HG02884 (cell line): ENCODE measurements around the gene LARGE1.

ENCODE experiments used
- ATAC-seq: cut with Tn5 transposase; IDR thresholded peaks from one replicate; pipeline ENCODE4 v1.9.1; 2021; ENCODE audit warnings: mild to moderate bottlenecking, moderate library complexity; ENCODE audit not compliant: unreplicated experiment

The LARGE1 gene

DNA sequence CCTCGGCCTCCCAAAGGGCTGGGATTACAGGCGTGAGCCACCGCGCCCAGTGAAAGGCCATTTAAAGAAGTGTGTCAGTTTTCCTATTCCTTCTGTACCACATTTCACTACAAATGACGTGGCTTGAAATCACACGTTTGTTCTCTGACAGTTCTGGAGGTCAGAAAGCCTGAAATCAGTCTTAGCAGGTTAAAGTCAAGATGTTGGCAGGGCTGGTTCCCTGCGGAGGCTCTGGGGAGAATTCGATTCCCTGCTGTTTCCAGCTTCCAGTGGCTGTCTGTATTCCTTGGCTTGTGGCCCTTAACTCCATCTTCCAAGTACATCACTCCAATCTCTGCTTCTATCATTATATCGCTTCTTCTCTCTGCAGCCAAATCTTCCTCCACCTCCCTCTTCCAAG, 383.2 kb downstream of the LARGE1 start:
- no peak for ATAC-seq

DNA sequence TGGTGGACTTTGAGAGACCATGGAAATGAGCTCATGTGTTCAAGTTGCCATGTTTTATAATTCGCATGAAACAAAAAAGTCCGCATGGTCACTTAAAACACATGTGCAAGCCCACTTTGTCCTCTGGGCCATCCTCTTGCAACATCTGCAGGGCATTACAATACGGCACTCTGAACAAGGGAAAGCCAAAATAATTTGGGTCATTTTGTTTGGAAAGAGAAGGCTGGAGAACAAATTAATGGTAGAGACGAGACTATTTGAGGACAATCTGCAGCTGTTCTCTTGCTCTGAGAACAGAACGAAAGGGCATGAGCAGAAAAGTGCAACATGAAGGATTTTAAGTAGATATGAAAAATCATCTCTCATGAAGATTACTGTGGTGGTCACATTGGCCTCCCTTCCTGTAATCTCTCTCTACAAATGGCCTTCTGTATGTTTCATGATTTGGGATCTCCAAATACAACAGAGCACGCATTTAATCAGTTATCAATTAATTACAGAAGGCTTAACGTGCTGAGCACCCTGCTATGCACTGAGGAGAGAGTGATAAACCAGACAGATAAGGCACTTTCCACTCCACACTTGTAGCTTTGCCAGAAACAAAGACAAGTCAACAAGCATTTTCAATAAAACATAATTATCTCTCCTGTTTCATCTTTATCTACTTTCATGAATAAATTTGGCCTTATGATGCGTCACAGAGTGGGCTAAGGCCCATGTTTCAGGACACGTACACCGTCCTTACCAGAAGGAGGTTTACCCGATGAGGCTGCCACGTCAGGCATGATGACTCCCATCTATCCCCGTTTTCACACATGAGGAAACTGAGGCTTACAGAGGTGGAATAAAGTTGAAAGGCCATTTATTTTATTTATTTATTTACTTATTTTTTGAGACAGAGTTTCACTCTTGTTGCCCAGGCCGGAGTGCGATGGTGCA, 384.1 kb downstream of the LARGE1 start:
- no peak for ATAC-seq

DNA sequence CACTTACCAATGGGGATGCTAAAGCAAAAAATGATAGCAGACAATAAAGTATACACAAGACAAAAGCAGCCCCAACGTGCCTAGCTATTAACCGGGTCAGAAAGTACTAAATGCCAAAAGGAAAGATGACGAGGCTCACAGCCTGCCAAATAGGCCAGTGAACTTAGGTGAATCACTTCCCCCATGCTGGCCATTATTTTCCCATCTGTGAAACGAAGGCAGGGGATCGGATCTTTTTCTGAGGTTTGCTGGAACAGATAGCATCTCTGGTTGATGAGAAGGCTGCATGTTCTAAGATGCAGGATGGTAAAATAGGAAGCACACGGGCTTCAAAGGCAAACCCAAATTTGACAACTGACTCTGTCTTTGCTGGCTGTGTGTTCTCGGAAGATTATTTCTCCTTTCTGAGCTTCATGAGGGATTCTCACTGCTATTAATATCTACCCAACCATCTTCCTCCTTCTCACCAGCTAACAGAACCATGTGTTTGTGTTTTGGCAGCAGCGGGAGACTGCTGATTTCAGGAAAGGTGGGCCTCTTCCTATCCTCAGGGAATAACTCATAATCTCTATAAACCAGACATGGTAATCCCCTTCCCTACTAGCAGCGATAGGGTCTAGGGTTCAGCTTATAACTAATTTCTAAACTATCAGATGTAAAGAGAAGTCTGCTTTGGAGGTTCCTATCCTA, 390.7 kb downstream of the LARGE1 start:
- ATAC-seq = no peak

DNA sequence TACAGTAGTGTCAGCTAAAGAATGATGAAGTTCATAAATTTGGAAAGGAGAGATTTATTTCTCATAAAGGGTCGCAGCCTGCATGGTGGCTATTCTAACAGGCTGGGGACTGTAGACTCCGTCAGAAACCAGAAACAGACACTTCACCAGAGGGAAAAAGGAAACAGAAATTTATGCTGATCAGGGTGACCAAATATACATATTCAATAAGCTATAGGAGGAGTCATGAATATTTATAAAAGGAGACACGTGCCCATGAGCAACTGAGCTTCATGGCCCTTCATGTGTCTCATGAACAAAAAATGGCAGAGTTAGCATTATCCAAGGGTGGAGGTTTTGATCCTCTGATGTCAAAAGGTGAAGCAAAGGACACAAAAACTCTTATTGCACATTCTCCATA, 392.1 kb downstream of the LARGE1 start:
- no peak for ATAC-seq

DNA sequence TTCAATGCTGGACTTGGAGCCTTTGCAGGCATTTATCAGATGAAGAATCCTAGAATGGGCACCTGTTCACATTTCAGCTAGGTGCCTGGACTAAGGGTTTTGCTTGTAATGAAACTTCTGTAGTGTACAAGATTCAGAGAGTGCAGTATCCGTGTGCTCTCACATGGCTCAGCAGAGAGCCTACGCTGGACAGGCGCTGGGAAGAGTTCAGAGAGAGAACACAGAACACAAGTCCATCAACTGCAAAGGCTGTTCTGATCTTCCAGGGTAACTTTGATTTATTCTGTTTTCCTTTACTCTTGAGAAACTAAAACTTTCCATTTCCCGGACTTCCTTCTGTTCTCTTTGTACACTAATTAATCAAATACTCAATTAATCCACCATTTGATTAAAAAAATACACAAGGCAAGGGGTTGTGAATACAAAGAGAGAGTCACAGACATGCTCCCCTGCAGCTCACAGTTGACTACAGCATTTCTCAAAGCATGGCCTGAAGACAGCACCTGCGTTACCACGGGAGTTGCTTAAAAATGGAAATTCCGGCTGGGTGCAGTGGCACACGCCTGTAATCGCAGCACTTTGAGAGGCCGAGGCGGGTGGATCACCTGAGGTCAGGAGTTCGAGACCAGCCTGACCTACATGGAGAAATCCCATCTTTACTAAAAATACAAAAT, 393.7 kb downstream of the LARGE1 start:
- no peak for ATAC-seq

DNA sequence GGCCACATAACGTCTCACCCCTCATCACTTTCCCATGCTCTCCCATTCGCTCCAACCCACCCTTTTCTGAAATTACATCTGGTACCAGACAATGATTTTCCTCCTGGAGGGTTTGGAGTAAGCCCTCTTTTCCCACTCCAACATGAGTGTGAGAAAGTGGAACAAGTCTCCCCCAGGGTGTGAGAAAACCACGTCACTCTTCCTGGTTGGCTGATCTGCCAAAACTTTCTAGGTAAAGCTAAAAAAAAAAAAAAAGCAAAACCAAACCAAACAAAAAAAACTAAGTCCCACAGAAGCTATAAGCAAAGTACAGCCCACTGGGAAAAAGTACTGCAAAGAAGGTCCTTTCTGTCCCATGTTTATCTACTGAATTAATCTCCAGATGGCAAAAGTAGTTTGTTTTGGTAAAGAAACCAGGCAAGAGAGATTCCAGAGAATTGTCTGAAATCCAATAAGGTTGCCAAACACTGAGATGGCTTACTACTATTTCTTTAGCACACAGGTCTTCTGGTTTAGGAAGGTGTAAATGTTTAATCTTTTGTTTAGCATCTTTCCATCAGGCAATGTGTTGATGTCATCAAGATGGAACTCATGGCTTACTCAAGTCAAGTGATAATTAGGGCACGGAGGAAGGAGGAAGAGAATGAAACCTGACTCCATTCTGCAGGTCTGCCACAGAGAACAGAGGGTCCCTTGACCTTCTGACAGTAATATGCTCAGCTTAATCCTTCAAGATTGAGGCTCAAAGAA, 395.6 kb downstream of the LARGE1 start:
- no peak for ATAC-seq

DNA sequence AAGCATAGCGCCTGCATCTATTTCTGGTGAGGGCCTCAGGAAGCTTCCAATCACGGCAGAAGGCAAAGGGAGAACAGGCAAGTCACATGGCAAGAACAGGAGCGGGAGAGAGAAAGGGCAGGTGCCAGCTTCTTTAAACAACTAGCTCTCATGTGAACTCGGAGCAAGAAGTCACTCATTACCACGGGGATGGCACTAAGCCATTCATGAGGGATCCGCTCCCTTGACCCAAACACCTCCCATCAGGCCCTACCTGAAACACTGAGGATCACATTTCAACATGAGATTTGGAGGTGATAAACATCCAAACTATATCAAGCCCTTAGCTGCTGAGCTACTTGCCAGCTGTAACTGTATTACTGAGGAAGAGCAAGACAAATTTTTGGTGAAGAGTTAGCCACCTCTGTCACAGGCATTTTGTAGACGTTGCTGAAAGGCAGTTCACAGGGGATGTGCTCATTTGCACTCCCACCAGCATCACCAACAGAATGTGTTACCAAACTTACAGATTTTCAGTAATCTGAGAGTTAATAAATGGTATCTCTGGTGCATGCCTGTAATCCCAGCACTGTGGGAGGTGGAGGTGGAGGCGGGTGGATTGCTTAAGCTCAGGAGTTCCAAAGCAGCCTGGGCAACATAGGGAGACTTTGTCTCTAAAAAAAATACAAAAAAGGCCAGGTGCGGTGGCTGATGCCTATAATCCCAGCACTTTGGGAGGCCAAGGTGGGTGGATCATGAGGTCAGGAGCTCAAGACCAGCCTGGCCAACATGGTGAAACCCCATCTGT, 398.2 kb downstream of the LARGE1 start:
- ATAC-seq = no peak

DNA sequence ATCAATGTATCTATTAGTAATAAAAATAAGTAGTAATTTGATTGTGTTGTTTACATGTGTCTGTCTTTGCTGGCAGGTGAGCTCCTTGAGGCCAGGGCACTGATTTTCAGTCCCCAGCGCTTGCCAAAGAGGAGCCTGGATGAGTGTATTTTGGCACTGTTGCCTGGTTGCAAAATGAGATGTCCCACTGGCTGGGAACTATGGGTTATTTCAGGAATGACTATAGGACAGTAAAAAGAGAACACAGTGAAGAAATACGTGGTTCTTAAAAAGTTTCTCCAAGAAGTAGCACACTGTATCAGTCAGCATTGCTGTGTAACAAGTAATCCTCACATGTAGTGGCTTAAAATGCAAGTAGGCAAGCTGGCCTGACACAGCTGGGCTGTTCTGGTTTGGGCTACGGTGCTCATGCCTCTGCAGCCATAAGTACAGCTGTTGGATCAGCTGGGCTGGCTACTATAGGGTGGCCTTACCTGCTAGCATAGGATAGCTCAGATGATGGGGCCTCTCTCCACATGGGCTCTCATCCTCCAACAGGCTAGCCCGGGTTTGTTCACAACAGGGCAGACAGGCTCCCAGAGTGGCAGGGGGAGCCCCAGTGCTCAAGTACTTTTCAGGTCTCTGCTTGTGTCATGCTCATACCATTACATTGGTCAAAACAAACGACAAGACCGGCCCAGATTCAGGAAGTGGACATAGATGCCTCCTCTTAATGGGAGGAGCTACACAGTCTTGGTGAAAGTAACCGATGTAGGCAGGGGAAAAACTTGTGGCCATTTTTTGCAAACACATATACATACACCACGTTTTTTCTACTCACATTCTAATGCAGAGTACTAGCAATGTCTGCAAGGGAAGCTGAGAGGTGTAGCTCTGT, 399.1 kb downstream of the LARGE1 start:
- ATAC-seq = no peak

DNA sequence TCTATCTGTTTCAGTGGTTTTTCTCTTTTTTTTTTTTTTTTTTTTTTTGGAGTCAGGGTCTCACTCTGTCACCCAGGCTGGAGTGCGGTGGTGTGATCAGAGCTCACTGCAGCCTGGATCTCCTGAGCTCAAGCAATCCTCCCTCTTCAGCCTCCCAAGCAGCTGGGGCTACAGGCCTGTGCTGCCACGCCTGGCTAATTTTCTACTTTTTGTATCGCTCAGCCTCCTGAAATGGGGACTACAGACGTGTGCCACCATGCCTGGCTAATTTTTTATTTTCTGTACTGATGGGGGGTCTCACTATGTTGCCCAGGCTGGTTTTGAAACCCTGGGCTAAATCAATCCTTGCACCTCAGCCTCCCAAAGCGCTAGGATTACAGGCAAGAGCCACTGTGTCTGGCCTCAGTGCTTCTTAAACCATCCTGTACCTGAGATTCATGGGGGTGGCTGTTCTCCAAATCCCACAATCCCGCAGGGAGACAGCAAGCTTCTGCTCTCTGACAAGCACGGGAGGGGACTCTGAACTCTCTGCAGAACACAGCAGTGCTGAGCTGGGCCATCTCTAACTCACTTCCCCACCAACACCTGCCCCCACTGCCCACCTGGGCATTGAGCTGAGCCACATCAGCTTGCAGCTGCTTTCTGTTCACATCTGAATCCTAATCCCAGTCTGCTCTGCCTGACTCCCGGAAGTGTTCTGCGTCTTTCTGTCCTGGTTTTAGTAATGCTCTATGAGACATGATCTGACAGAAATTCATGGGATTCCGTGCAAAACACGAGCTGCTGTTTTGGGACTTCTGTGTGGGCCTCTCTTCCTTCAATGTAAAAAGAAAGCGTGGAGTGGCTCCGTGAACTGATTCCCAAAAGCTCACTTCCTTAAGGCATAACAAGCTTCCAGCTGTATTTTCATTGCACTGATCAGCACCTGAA, 400.0 kb downstream of the LARGE1 start:
- ATAC-seq = no peak

DNA sequence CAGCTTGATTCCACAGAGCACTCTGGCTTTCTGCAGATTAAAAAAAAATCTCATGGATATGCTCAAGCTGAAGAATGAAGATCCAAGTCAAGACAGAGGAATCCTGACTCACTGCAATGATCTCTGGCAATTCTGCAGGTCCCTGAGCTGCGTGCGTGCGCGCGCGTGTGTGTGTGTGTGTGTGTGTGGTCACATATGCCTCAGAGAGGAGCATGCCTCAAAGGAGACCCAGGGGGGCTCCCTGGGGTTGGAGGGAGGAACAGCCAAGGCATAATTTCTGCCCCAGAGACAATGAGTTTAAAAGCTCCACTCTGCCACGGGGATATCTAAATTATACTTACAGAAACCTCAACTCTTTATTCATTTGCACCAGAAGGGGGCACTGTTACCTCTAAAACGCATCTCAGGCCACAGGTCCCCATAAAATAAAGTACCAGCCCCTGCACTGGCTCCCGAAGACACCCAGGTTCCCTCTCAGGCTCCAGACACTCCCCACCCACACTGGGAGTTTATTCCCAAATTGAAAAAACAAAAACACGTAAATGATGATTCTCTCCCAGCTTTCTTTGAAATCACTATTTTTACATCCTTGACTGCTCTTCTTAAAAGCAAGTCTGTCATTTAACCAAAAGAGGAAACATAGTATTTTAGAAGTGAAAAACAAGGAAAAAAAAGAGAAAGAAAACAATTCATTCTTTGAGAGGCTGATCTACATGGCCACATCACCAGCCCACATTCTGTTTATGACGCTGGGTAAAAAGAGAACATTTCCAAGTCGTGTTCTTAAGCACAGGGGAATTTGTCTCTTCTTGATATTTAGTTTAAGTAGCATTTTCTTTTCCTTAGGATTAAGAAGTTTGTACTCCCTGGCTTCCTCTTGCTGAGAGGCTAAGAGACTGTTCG, 401.0 kb downstream of the LARGE1 start:
- ATAC-seq = no peak

DNA sequence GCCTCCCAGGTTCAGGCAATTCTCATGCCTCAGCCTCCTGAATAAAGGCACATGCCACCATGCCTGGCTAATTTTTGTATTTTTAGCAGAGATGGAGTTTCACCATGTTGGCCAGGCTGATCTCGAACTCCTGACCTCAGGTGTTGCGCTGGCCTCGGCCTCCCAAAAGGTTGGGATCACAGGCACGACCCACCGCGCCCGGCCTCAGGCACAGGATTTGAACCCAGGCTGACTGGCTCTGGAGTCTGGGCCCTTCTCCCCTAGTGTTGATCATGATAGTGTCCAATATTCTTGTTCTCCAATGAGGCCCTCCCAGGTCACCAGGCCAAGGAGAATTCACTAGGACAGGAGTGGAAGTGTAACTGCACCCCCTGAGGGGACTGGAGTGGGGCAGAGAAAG, 401.9 kb downstream of the LARGE1 start:
- ATAC-seq = no peak

DNA sequence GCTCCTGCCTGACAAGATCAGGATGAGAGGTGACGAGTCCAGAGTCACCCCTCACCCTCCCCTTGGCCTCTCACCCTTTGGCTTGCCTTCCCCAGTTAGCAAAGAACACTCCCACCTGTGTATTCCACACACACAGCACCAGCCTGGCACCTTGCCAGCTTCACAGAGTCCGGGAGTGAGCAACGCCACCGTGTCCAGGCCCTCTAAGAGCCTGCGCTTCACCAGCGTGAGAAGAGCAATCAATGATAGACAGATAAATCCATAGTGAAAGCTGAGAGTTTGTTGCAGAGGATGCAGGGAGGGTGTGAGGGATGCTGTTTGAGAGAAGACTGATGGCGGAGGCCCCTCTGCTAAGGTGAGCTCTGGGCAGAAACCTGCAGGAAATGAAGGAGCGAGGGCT, 404.5 kb downstream of the LARGE1 start:
- no peak for ATAC-seq

DNA sequence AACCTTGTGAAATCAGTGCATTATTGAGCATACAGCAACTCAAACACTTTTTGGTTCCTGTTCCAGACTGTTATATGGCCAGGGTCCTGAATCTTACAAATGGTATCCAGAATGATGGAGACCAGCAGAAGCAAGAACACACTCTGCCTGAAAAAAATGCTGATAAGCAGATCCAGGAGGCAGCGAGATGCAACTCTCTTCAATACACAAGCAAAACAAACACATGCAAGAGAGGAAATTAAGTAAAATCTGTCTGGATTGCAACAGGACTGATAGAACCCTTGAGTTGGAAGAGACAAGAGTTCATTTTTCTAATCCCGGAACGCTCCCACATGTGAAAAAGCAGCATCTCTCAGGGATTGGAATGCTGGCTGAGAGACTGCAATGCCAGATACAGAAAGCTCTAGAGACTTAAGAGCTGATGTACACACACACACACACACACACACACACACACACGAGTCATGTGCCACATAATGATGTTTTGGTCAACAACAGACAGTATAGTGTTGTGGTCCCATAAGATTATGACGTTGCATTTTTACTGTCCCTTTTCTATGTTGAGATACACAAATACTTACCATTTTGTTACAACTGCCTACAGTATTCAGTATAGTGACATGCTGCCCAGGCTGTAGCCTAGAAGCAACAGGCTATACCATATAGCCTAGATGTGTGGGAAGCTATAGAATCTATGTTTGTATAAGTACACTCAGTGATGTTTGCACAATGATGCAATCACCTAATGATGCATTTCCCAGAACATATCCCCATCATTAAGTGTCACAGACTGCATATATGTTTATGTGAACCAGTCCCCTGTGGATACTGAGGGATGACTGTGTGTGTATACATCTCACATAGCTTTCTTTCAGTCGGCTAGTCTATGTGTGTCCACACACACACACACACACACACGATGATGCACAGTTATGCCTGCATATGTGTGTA, 406.6 kb downstream of the LARGE1 start:
- ATAC-seq = no peak

DNA sequence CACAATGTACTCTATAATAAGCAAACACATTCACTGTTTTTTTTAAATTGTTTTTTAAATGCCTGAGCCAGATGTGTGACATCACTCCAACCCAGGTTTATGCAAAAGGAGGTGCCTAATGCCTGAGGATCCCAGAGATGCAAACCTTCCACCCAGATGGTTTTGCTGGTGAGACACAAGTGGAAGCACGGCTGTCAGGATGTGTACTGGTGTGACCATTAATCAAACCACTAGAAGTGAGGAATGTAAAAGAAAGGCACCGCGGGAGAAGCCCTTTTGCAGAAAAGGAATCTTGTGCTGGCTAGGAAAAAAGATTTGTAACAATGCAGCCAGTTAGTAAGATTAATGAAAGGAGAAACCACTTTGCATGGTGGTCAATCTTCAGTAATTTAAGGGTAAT, 407.4 kb downstream of the LARGE1 start:
- ATAC-seq = no peak

DNA sequence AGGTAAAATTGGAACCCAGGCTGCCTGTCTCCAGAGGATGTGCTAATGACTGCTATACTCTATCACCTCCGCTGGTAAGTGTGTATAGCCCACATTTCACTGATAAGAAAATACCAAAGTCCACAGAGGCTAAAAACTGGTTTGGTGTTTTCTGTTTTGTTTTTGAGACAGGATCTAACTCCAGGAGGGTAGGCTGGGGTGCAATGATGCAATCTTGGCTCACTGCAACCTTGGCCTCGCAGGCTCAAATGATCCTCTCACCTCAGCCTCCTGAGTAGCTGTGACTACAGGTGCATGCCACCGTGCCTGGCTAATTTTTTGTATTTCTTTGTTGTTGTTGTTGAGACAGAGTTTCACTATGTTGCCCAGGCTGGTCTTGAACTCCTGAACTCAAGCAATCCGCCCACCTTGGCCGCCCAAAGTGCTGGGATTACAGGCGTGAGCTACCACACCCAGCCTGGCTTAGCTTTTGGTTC, 409.8 kb downstream of the LARGE1 start:
- ATAC-seq = no peak
